DMS153 treated with DMSO at 0.1 percent for 48 hours (cell line): Measurements from ENCODE around the gene DNAH14.
"Not testable (repeated sequence)": the region's sequence is repeated elsewhere in the genome, so short reads cannot be mapped to it uniquely, and the experiment has no call there.

Experiments
- DNase-seq: peaks from one replicate; lab custom pipeline; 2025; ENCODE audit not compliant: unreplicated experiment; lab: John Stamatoyannopoulos, UW

The DNAH14 gene

DNA sequence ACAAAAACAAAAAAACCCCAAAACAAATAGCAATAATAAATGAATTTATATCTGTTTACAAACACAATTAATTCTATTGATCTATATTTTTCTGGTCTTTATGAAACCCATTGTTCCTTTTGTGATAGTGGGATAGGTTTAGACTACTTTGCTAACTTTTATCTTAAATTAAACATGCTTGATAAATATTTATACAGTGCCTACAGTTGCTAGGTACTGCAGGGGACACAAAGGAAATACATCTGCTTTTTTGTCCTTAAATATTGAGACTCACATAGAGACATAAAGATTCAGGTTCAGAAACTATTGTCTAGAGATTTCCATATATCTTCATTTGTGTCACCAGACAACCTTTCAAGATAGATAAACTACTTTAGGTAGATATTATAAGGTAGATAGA is 8.5 kb upstream of the DNAH14 start:
- DNase-seq: no peak

DNA sequence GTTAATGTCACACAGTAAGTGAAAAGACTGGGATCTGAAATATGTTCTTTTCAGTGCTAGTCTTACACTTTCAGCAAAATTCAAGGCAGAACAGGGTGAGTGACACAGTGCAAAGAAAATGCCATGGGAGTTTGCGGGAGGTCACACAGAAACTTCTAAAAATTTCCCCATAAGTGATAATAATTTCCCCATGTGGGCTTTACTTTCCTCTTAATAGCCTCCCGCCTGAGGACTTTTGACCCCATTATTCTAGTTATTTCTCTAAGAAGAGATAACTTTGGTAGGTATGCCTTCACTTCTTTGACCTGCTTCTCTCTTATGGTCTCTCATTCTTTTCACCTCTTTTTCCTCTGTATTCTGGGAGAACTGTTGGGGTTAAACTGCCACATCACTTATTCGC is 8.1 kb upstream of the DNAH14 start:
- DNase-seq: no peak

DNA sequence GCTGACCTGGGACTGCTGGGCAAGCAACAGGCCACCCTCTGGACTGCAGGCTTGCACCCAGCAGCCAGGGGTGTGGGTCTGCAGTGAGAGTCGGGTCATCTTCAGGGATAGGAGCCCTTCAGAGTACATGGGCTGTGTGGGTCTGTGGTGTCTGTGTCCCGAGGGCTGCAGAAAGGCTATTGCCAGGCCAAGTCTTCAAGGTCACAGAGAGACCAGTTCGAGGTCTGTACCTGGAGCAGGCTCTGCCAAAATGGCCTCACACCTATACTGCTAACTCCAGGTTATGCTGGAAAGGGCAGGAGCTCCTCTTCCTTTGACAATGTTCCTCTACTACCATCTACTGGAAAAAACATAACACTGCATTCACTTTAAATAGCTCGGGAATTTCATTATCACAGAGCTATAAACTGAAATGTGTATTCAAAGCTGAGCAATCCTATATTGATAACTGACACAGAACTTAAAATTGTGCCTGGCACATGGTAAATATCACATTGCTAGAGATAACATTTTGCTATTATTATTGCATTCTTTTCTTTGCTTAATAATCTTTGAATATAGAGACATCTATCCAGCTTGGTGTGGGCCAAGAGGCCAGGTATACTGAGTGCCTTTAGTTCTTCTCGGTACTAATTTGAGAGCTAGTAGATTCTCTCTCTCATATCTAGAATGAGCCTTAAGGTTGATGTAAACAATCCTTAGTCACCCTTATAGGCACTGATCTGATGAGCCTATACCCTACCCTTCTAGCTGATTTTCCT is 6.9 kb upstream of the DNAH14 start:
- DNase-seq: peak; percentile 50

DNA sequence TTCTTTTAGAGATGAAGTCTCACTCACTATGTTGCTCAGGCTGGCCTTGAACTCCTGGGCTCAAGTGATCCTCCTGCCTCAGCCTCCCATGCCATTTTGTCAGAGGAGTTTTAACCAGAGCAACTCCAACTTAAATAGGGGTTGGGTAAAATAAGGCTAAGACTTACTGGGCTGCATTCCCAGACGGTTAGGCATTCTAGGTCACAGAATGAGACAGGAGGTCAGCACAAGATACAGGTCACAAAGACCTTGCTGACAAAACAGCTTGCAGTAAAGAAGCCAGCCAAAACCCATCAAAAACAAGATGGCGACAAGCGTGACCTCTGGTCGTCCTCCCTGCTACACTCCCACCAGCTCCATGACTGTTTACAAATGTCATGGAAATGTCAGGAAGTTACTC is 5.7 kb upstream of the DNAH14 start:
- DNase-seq: no peak

DNA sequence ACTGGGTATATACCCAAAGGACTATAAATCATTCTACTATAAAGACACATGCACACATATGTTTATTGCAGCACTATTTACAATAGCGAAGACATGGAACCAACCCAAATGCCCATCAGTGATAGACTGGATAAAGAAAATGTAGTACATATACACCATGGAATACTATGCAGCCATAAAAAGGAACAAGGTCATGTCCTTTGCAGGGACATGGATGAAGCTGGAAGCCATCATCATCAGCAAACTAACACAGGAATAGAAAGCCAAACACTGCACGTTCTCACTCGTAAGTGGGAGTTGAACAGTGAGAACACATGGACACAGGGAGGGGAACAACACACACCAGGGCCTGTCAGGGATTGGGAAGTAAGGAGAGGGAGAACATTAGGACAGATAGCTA is 1.8 kb upstream of the DNAH14 start:
- DNase-seq: not testable (repeated sequence)

DNA sequence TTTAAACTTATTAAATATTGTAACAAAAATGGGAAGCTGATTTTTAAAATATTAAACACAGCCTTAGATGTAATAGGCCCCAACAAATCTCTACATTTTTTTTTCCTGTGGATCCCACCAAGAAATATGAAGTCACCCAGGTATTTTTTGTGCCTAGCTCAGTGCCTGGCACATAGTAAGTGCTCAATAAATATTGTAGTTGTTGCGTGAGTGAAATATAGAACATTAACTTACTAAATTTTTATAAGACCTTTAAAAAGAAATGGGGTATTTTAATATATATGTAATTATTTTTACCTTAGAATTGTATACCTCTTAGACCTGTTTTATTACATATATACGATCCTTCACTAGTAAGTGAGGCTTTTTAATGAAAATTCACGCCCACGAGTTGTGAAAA is 569 bp upstream of the DNAH14 start:
- DNase-seq: no peak

DNA sequence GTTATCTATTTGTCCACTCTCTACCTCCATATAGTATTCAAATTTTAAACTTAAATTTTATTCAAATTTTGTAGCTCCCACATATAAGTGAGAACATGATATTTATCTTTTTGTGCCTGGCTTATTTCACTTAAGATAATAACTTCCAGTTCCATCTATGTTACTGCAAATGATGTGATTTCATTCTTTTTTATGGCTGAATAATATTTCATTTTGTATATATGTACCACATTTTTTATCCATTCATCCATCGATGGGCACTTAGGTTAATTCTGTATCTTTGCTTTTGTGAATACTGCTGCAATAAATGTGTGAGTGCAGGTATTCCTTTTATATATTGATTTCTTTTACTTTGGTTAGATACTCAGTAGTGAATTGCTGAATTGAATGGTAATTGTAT is 2.1 kb downstream of the DNAH14 start:
- DNase-seq: no peak

DNA sequence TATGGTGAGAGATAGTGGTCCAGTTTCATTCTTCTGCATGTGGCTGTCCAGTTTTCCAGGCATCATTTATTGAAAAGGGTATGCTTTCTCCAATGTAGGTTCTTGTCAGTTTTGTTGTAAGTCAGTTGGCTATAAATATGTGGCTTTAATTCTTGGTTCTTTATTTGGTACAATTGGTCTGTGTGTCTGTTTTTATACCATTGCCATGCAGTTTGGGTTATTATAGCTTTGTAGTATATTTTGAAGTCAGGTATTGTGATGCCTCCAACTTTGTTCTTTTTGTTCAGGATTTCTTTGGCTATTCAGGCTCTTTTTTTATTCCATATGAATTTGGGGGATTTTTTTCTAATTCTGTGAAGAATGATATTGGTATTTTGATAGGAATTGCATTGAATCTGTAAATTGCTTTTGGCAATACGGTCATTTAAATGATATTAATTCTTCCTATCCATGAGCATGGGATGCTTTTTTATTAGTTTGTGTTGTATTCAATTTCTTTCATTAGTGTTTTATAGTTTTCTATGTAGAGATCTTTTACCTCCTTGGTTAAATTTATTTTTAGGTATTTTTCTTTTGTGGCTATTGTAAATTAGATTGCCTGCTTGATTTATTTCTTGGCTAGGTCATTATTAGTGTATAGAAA is 3.3 kb downstream of the DNAH14 start:
- no peak for DNase-seq

DNA sequence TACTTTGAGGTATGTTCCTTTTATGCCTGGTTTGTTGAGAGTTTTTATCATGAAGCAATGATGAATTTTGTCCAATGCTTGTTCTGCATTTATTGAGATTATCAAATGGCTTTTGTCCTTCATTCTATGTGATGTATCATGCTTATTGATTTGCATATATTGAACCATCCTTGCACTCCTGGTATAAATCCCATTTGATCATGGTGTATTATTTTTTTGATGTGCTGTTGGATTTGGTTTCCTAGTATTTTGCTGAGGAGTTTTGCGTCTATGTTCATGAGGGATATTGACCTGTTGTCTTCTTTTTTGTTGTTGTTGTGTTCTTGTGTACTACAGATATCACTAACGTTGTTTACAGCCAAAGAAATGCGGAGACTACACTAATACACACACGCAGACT is 4.1 kb downstream of the DNAH14 start:
- DNase-seq: no peak

DNA sequence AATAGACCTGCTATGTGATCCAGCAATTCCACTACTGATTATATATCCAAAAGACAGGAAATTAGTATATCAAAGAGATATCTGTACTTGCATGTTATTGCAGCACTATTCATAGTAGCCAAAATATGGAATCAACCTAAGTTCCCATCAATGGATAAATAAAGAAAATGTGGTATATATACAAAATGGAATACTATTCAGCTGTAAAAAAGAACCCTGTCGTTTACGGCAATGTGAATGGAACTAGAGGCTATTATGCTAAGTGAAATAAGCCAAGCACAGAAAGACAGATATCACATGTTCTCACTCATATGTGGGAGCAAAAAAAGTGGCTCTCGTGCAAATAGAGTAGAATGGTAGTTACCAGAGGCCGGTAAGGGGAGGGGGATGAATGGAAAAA is 9.2 kb downstream of the DNAH14 start:
- no peak for DNase-seq

DNA sequence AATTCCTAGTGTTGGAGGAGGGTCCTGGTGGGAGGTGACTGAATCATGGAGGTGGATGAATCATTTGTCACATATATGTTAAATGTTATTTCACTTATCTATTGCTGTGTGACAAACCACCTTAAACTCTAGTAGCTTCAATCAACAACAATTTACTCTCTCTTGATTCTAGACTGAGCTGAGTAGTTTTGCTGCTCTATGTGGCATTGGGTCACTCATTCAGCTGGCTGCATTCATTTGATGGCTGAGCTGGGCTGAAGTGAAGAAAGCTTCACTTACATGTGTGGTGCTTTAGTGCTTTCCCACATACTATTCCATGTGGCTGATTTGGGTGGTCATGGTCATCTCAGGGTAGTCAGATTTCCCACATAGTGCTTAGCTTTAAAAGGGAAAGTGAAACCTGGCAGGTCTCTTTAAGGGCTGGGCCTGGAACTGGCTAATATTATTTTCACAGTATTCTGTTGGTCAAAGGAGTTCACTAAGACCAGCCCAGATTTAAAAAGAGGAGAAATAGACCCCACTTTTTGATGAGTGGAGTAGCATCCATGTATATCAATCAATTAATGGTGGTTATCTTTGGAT is 10.5 kb downstream of the DNAH14 start:
- no peak for DNase-seq

DNA sequence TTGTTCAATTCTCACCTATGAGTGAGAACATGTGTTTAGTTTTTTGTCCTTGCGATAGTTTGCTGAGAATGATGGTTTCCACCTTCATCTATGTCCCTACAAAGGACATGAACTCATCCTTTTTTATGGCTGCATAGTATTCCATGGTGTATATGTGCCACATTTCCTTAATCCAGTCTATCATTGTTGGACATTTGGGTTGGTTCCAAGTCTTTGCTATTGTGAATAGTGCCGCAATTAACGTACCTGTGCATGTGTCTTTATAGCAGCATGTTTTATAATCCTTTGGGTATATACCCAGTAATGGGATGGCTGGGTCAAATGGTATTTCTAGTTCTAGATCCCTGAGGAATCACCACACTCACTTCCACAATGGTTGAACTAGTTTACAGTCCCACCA is 11.3 kb downstream of the DNAH14 start:
- not testable (repeated sequence) for DNase-seq

DNA sequence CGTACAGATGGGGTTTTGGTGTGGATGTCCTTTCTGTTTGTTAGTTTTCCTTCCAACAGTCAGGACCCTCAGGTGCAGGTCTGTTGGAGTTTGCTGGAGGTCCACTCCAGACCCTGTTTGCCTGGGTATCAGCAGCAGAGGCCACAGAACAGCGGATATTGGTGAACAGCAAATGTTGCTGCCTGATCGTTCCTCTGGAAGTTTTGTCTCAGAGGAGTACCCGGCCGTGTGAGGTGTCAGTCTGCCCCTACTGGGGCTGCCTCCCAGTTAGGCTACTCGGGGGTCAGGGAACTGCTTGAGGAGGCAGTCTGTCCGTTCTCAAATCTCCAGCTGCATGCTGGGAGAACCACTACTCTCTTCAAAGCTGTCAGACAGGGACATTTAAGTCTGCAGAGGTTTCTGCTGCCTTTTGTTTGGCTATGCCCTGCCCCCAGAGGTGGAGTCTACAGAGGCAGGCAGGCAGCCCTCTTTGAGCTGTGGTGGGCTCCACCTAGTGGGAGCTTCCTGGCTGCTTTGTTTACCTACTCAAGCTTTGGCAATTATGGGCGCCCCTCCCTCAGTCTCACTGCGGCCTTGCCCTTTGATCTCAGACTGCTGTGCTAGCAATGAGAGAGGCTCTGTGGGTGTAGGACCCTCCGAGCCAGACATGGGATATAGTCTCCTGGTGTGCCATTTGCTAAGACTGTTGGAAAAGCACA is 16.3 kb downstream of the DNAH14 start:
- DNase-seq: not testable (repeated sequence)

DNA sequence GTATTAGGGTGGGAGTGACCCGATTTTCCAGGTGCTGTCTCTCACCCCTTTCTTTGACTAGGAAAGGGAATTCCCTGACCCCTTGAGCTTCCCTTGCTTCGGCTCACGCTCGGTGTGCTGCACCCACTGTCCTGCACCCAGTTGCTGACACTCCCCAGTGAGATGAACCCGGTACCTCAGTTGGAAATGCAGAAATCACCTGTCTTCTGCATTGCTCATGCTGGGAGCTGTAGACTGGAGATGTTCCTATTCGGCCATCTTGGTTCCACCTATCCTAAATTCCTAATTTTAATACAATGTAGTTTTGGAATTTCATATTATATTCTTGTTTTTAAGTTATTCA is 16.8 kb downstream of the DNAH14 start:
- not testable (repeated sequence) for DNase-seq

DNA sequence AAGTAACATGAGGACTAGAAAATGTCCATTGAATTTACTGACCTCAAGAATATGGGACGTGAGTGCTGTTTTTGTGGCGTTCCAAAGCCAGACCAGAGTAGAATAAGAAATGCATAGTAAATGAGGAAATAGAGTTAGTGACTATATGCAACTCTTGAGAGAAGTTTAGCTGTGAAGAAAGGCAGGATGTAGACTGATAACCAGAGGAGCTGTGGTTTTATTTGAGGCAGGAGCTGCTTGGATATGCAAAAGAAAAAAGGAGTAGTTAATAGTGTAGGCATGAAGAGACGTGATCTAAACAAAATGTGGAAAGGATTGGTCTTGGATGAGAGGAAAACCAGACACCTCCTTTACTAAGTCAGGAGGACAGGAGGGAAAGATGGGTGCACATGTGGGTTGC is 28.2 kb downstream of the DNAH14 start:
- no peak for DNase-seq

DNA sequence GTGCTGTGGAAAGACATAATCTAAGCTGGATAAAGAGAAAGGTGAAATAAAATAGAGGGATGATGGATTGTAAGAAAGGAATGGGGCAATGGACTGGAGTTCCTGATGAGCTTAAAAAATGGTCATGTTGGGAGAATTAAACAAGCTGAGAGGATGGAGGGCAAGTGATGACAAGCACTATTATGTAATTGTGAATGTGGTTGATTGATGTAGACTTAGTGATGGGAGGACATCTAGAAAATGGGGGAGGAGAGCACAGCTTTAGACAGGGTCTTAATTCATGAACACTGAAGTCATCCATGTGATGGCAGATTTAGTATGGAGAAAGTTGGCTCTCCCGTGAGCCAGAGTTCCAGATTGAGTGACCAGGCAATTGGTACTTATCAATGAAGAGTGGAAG is 29.0 kb downstream of the DNAH14 start:
- no peak for DNase-seq

DNA sequence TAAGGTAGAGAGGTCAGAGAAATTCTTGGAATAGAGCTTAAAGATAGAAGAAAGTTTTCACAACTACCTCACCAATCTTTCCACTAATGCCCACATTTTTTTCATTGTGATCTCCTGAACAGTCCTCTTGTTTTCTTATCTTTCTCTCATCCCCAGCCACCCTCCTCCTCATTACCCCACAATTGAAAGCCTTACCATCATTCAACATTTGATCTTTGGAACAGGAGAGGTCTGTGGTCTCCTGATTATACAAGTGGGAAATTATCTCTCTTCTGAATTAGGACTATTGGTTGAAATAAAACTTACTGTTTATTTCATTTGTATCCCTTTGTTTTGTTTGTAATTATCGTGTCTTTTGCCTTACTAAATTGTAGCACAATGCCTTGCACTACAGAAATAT is 29.6 kb downstream of the DNAH14 start:
- no peak for DNase-seq

DNA sequence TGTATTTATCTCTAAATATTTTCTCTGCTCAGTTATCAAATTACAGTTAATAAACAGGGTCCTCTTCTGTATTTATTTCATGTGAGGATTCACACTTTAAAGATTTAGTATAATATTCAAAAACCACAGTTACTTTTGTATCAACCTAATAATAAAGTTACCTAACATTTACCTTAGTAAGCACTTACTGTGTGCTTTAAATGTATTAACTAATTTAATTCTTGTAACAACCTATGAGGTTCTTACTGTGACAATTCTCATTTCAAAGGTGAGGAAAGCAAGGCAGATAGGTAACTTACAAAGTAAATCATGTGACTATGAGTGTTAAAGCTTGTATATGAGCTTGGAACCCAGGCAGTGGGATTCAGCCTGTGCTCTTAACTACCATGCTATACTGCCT is 30.2 kb downstream of the DNAH14 start:
- no peak for DNase-seq

DNA sequence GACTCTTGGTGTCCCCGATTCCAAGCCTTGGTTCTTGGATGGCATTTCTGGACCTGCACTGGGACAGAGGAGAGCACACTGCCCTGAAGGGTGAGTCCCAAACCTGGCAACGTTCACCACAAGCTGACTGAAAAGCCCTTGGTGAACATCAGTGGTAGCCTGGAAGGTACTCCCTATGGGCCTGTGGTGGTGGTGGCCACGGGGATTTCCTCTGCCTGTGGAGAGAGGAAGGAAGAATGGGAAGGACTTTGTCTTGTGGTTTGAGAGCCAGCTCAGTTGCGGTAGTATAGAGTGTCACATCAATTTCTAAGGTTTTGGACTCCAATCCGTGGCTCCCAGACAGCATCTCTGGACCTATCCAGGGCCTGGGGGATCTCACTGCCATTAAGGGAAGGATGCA is 50.7 kb downstream of the DNAH14 start:
- DNase-seq: no peak

DNA sequence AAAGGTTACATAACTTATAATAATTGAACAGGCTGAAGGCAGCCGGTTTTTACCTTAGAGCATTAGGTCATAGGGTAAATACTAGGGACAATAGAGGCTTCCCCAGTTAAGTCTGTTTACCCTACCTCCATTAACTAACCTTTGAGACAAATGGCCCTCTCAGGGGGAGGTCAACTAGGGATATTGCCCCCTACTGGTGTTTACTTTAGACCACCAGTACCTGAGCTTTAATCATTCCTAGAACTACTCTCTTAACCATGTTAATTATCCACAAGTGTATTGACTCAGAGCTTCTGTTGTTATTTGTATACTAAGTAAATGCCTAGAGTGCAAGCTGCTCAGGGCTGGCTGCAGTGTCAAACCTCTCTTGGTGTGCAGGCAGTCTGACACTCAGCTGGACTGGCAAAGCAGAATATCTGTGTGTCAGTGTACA is 52.5 kb downstream of the DNAH14 start:
- DNase-seq: not testable (repeated sequence)

DNA sequence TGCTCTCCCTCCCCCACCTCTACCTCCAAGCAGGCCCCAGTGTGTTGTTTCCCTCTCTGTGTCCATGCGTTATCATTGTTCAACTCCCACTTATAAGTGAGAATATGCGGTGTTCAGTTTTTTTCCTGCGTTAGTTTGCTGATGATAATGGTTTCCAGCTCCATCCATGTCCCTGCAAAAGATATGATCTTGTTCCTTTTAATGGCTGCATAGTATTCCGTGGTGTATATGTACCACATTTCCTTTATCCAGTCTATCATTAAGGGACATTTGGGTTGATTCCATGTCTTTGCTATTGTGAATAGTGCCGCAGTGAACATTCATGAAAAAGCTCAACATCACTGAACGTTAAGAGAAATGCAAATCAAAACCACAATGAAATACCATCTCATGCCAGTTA is 58.6 kb downstream of the DNAH14 start:
- no peak for DNase-seq

DNA sequence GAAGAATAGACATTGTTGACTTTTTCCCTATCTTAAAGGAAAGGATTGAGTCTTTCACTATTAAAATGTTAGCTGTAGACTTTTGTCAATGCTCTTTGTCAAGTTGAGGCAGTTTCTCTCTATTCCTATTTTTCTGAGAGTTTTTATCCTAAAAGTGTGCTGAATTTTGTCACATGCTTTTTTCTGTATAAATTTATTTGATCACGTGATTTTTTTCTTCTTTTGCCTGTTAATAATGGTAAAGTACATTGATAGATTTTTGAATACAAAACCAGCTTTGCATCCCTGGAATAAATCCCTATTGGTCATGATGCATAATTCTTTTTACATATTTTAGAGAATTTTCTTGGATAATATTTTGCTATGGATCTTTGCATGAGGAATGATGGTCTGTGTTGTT is 60.1 kb downstream of the DNAH14 start:
- no peak for DNase-seq
